Epithelial cell of esophagus (primary cell): ENCODE measurements around the gene KIAA1614.

Experiments used
- DNase-seq: peaks from one replicate; pipeline ENCODE4 v3.0.0; 2010; ENCODE audit warnings: low read depth
- H3K4me3 ChIP-seq: 2 replicates; pipeline ENCODE4 v1.5.1; 2011; ENCODE audit warnings: mild to moderate bottlenecking, low read length, control low read depth
- CTCF ChIP-seq: IDR thresholded peaks from 2 replicates; pipeline ENCODE4 v1.5.1; 2011; ENCODE audit warnings: low read depth, mild to moderate bottlenecking, low read length, control low read depth, inconsistent platforms; ENCODE audit not compliant: insufficient read depth; ENCODE audit errors: missing control alignments

KIAA1614 gene

GRCh38 chr1:180924939-180925338 is 12.2 kb downstream of the KIAA1614 start:
- no peak for TF ChIP-seq CTCF
- H3K4me3 ChIP-seq, result no peak overlapping the region
- no peak for DNase-seq

DNA sequence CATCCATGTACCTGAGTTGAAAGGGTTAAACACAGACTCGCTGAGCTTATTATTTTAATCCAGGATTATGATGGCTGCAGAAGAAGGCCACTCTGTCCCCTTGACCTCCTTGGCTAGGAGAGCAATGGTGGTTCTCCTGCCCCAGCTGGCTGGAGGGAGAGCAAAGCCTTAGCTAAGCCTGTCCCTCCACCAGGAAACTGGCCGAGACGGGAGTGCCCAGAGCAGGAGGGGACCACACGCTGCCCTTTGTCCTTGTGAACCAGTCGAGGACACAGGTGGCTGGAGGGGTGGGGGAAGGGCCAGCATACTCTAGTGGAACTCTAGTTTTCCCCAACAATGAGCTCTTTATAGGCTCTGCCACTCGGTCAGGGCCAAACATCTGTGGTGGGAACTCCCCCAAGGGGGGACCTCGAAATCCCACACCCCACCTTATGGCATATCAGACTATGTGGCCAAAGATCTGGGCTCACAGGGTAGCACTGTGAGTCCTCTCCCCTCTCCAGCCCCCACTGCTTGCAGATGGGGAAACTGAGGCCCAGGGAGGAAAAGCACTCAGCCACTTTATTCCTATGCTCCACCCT is 12.9 kb downstream of the KIAA1614 start:
- no peak for TF ChIP-seq CTCF
- no peak overlapping the region for H3K4me3 ChIP-seq
- DNase-seq, result no peak

DNA sequence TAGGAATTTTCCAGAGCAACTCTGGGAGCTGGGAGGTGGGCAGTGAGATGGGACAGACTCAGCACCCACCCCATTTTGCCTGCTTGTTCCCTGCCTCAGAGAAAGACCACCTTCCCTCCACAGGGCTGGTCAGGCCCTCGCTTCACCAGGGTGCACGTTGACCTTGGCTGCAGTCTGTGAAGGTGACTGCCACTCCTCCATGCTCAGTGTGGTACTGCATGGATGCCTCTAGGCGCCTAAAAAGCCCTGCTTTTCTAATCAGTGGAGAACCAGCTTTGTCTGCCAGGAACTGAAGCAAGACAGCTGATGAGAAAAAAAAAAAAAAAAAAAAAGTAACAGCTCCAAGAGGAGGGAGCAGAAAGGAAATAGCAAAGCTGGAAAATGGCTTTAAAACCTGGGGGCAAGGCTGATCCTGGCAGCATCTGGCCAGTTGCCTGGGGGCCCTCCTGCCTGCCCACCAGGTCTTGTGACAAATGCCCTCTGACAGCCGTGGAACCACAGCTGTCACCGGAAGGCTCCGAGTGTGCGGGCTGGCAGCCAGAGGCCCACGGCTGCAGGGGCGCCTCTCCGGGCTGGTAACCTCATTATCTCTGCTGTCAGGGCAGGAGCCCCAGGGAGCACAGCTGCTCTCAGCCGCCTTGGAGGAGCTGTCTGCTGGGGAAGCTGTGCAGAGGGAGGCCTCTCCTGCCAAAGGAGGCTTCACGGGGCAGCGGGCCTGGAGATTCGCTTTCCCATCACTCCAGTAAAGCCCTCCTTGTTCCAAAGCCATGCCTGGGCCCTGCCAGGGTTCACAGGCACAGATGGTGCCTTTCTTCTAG is 13.7 kb downstream of the KIAA1614 start:
- H3K4me3 ChIP-seq, result no peak overlapping the region
- no peak for TF ChIP-seq CTCF
- DNase-seq, result no peak

GRCh38 chr1:180927348-180927747 is 14.7 kb downstream of the KIAA1614 start:
- no peak overlapping the region for H3K4me3 ChIP-seq
- no peak for TF ChIP-seq CTCF
- DNase-seq, result no peak

DNA sequence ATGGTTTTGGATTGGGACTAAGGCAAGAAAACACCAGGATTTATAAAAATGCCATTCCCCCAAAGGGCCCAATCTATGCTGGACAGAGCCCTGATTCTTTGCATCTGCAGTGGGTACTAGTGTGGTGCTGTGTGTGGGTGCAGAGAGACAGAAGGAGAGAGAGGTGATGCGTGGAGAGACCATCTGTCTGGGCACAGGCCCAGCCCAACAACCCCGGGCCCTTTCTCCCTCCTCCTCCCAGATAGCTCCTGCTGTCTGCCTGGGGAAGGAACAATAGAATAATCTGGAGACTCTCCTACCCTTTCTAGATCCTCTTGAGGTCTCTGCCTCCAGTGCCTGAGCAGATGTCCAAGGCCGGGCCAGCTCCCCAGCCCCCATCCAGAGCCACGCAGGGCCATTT is 15.1 kb downstream of the KIAA1614 start:
- H3K4me3 ChIP-seq, result no peak overlapping the region
- no peak for DNase-seq
- TF ChIP-seq CTCF, result no peak

DNA sequence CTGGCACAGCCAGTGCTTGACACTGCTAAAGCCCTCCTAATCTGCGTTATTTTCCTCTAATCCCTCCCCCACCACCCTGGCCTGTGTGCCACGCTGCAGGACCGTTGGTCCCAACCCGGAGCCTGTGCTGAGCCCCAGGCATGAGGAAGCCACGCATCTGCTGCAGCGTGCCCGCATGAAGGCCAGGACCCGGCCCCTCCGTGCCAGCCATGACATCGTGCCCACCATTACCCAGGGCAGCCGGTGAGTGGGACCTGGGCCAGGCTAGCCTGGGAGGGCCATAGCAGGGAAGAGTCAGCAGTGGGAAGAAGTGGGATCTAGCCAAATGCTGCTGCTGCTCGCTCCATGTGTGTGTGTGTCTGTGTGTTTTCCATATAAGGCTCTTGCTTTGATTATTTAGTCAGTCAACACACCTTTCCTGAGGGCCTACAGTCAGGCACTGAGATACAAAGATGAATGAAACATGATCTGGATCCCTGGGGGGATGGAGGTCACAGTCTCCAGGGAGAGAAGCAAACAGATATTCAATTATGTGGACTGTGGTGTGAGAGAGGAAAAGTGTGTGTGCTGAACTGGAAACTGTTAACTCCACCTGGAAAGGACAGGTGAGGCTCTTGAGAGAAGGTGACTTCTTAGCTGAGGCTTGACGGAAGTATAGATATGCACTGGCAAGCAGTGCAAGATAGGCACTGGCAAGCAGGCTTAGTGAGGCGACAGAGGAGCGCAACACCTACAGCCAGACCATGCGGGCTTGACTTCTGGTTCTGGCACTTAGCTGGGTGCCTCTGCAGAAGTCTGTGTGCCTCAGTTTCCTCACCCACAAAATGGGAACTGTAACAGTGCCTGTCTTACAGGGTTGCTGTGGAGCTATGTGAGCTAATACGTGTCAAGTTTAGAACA is 15.9 kb downstream of the KIAA1614 start:
- H3K4me3 ChIP-seq, result no peak overlapping the region
- no peak for DNase-seq
- no peak for TF ChIP-seq CTCF
